Measurements from ENCODE around the gene ANKRD34A.

- TF ChIP-seq CTCF (IDR thresholded peaks at IDR 0.05; ENCODE audit: low read length): no peak
- TF ChIP-seq EZH2 (optimal IDR thresholded peaks at IDR 0.05; ENCODE audit: low read depth, low read length): no peak
Measured at GRCh38 chr1:145959333-145959732, 5.0 kb downstream of the ANKRD34A start.

Measured in MM.1S (cell line).